HG02973 (cell line): Measurements from ENCODE around the gene MYO7A.

ENCODE experiments used
- ATAC-seq: cut with Tn5 transposase; IDR thresholded peaks from one replicate; pipeline ENCODE4 v1.9.1; 2021; ENCODE audit warnings: moderate library complexity; ENCODE audit not compliant: unreplicated experiment

The MYO7A gene

GRCh38 chr11:77159937-77160495 is 32.0 kb downstream of the MYO7A start:
- no peak for ATAC-seq

DNA sequence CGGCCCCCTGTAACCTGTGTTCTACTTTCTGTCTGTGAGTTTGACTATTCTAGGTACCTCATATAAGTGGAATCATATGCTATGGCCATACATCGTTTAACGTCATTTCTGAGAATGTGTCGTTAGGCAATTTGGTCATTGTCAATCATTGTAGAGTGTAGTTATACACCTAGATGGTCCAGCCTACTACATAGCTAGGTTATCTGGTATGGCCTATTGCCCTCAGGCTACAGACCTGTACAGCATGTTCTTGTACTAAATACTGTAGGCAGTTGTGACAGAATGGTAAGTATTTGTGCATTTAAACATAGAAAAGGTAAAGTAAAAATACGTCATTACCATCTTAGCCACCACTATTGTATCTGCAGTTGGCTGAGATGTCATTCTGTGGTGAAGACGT is 35.2 kb downstream of the MYO7A start:
- ATAC-seq = no peak

DNA sequence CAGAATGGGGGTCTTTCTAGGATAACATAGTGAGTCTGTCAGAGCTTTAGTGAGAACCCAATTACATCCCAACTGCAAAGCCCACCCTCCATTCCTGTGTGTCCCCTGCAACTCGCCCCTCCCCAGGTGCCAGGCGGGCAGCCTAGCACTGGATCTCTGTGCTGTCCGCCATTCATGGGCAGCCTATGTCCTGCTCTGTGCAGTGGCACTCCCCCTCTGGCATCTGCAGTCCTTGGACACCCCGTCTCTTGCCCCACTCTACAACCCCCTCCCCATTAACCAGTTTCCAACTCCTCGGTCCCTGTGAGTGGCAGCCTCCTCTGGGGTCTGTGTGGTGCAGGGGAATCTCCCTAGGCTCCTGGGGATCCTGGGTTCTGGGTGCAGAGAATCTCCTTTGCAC is 37.0 kb downstream of the MYO7A start:
- ATAC-seq = no peak

GRCh38 chr11:77166021-77166420 is 38.0 kb downstream of the MYO7A start:
- ATAC-seq = no peak

GRCh38 chr11:77167111-77167626 is 39.1 kb downstream of the MYO7A start:
- ATAC-seq = no peak

GRCh38 chr11:77167791-77168190 is 39.7 kb downstream of the MYO7A start:
- ATAC-seq = no peak

DNA sequence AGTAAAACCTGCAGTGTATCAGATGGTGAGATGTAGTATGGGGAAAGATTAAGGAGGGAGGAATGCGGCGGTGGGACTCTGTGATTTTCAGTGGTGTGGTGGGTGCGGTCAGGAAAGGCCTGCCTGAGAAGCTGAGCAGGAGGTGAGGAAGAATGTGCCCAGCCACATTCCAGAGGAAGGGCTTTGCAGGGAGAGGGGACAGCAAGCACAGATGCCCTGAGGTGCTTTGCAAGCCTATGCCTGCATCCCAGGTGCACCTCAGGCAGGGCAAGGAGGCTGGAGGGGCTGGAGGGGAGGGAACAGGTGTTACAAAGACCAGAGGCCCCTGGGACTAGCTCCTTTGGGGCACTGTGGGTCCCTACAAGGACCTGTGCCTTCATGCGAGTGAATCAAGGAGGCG is 42.1 kb downstream of the MYO7A start:
- no peak for ATAC-seq

GRCh38 chr11:77171254-77171653 is 43.2 kb downstream of the MYO7A start:
- no peak for ATAC-seq

DNA sequence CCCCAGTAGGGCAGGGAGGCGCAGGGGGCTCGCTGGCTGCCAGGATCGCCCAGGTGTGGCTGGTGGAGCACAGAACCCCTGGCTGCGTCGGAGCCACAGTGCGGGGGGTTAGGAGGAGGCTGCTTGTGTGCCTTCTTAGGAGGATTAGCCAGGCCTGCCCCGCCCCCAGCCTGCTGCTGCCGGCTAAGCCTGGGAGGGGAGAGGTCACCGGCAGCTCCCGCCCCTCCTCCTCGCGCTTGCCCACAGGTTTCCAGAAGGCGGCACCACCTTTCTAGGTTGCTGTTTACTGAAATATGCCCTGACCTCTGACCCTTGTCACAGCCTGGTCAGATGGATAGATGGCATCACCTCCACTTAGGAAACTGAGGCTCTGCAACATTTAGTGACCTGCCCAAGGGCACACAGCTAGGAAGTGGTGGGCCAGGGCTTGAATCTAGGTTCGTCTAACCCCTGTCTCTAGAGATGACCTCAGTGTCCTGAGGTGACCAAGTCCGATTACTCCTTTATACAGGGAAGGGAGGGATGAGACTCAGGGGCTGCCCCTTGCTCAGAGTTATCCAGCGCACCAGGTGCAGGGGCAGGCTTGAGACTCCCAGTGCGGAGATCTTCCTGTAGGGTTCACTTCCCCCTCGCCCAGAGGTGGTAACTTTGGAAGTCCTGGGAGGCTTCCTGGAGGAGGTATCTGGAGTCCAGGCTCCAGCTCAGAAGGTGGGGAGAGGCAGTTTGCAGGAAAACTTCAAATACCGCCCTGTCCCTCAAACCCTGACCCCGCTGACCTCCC is 44.0 kb downstream of the MYO7A start:
- ATAC-seq = no peak

GRCh38 chr11:77172666-77172982 is 44.6 kb downstream of the MYO7A start:
- no peak for ATAC-seq

DNA sequence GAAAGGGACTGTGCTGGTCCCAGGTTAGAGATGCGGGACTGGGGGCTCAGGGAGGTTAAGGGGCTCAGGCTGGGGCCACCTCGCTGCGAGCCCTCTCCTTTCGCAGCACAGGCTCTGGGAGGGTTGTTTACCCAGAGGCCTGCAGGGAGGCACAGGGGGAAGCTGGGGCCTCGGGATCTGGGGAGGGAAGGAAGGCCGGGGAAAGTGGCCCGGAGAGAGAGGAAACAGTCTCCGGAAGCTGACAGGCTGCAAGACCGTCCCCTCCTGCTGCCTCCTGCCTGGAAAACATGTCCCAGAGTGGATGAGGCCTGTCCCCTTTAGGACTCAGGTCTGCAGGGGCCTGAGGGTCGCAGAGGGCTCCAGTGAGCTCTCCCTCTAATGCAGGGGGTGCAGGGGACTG is 45.4 kb downstream of the MYO7A start:
- ATAC-seq = no peak

GRCh38 chr11:77174559-77174958 is 46.5 kb downstream of the MYO7A start:
- no peak for ATAC-seq

- ATAC-seq = no peak
Observed at GRCh38 chr11:77175021-77175842, 47.2 kb downstream of the MYO7A start.

GRCh38 chr11:77175869-77176539 is 48.0 kb downstream of the MYO7A start:
- no peak for ATAC-seq

DNA sequence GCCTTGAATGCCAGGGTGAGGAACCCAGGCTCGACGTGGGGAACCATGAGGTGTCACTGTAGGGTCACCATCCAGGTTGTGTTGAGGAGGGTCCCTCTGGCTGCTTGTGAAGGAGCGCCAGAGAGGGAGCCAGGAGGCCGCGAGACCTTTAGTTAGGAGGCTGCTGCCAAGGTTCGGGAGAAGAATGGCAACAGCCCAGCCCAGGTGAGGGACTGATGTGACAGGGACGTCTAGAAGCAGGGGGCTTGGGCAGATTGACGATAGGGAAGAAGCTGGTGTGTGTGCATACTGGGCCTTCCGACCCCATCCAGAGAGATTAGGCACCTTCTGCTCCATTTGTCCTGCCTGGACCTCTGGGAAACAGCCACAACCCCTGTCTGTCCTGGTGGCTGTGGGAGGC is 49.0 kb downstream of the MYO7A start:
- no peak for ATAC-seq

GRCh38 chr11:77178150-77178549 is 50.1 kb downstream of the MYO7A start:
- ATAC-seq = no peak

DNA sequence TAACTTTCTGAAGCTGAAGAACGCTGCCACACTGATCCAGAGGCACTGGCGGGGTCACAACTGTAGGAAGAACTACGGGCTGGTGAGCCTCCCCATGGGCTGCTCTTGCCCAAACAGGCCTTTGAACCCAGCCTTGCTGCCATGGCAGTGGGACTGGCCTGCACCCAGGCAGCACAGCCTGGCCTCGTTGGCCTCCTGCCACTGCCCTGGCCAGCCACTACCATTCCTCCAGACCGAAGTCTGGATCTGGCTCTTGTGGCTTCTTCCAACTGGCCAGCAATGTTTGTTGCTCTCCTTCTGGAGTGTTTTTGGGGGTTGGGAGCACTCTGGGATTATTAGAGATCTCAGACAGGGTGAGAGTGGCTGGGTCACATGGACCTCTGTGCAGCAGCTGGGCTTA is 51.0 kb downstream of the MYO7A start:
- ATAC-seq = no peak

- ATAC-seq = no peak
Observed at GRCh38 chr11:77179681-77180080, 51.6 kb downstream of the MYO7A start.

DNA sequence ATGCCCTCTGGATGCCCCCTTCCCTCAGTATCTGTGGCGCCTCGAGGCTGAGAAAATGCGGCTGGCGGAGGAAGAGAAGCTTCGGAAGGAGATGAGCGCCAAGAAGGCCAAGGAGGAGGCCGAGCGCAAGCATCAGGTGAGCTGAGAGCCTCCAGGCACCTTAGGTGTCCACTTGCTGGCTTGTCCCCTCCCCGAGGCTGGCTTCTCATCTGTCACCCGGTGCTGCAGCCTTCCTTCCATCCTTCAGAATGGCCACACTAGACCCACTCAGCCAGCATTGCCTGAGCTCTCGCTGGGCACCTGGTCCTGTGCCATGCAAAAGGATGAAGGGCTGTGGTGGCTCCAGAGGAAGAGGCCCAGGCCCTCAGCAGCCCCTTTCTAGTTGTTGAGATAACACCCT is 52.3 kb downstream of the MYO7A start:
- no peak for ATAC-seq

DNA sequence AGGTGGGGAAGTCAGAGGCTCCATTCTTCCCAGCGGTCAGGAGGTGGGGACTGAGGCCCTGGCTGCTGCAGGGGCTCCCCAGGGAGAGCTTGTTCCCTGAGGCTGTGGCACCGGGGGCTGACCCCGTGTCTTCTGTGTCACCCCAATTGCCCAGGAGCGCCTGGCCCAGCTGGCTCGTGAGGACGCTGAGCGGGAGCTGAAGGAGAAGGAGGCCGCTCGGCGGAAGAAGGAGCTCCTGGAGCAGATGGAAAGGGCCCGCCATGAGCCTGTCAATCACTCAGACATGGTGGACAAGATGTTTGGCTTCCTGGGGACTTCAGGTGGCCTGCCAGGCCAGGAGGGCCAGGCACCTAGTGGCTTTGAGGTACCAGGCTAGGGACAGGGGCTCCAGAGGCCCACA is 53.2 kb downstream of the MYO7A start:
- ATAC-seq = no peak

GRCh38 chr11:77181799-77182541 is 53.9 kb downstream of the MYO7A start:
- no peak for ATAC-seq
